Measurements from ENCODE around the gene SDC4.

The SDC4 gene

GRCh38 chr20:45316150-45317080, 31.8 kb downstream of the SDC4 start:
- no peak overlapping the region for H2AFZ ChIP-seq (ENCODE audit: low read length)
- no peaks in the 10 kb centered on the region for H3K9me2 ChIP-seq (replicated peaks; ENCODE audit: low read depth, low read length)
- peaks cover 4% of the 10 kb centered on the region; the same call in 1 of the 2 replicates for H3F3A ChIP-seq (ENCODE audit: low read depth)
- H3K9me3 ChIP-seq (ENCODE audit: insufficient read depth, low read depth, low read length): no peaks in the 10 kb centered on the region
- no peak overlapping the region for H3K4me3 ChIP-seq (ENCODE audit: low read length, poor library complexity, severe bottlenecking)
- no peak overlapping the region for H3K4me2 ChIP-seq (ENCODE audit: low read depth, low read length, poor library complexity, severe bottlenecking)
- H3K27me3 ChIP-seq (ENCODE audit: insufficient read depth, low read length, poor library complexity, severe bottlenecking): no peaks in the 10 kb centered on the region
- TF ChIP-seq, protein P1, sequence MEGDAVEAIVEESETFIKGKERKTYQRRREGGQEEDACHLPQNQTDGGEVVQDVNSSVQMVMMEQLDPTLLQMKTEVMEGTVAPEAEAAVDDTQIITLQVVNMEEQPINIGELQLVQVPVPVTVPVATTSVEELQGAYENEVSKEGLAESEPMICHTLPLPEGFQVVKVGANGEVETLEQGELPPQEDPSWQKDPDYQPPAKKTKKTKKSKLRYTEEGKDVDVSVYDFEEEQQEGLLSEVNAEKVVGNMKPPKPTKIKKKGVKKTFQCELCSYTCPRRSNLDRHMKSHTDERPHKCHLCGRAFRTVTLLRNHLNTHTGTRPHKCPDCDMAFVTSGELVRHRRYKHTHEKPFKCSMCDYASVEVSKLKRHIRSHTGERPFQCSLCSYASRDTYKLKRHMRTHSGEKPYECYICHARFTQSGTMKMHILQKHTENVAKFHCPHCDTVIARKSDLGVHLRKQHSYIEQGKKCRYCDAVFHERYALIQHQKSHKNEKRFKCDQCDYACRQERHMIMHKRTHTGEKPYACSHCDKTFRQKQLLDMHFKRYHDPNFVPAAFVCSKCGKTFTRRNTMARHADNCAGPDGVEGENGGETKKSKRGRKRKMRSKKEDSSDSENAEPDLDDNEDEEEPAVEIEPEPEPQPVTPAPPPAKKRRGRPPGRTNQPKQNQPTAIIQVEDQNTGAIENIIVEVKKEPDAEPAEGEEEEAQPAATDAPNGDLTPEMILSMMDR (conservative IDR thresholded peaks at IDR 0.05; ENCODE audit: low read length): no peak
- TF ChIP-seq EZH2phosphoT487 (IDR thresholded peaks at IDR 0.05; ENCODE audit: borderline replicate concordance): no peak
- H3K79me2 ChIP-seq (ENCODE audit: insufficient read depth, low read length): no peaks in the 10 kb centered on the region
- no peaks in the 10 kb centered on the region for H3K36me3 ChIP-seq (ENCODE audit: insufficient read depth, low read length)
- H3K4me1 ChIP-seq (ENCODE audit: insufficient read depth, low read length, poor library complexity, severe bottlenecking): peaks cover 28% of the 10 kb centered on the region
- H3K9ac ChIP-seq (ENCODE audit: low read depth, low read length, poor library complexity, severe bottlenecking): no peak overlapping the region
- H4K20me1 ChIP-seq (ENCODE audit: insufficient read depth, low read length, poor library complexity, severe bottlenecking): no peaks in the 10 kb centered on the region

GRCh38 chr20:45315672-45316071, 32.6 kb downstream of the SDC4 start:
- no peak for TF ChIP-seq EZH2phosphoT487 (IDR thresholded peaks at IDR 0.05; ENCODE audit: borderline replicate concordance)
- TF ChIP-seq, protein P1 (conservative IDR thresholded peaks at IDR 0.05; ENCODE audit: low read length): no peak
- no peaks in the 10 kb centered on the region for H3K9me2 ChIP-seq (replicated peaks; ENCODE audit: low read depth, low read length)
- no peaks in the 10 kb centered on the region for H3K9me3 ChIP-seq (ENCODE audit: insufficient read depth, low read depth, low read length)
- H4K20me1 ChIP-seq (ENCODE audit: insufficient read depth, low read length, poor library complexity, severe bottlenecking): no peaks in the 10 kb centered on the region
- H3K79me2 ChIP-seq (ENCODE audit: insufficient read depth, low read length): no peaks in the 10 kb centered on the region
- H3K4me2 ChIP-seq (ENCODE audit: low read depth, low read length, poor library complexity, severe bottlenecking): no peak overlapping the region
- H2AFZ ChIP-seq (ENCODE audit: low read length): no peak overlapping the region
- H3F3A ChIP-seq (ENCODE audit: low read depth): 0 out of 2 replicates have a peak, but pooled peaks cover under 1% of the 10 kb centered on the region
- no peaks in the 10 kb centered on the region for H3K36me3 ChIP-seq (ENCODE audit: insufficient read depth, low read length)
- no peaks in the 10 kb centered on the region for H3K27me3 ChIP-seq (ENCODE audit: insufficient read depth, low read length, poor library complexity, severe bottlenecking)
- H3K9ac ChIP-seq (ENCODE audit: low read depth, low read length, poor library complexity, severe bottlenecking): no peak overlapping the region
- peaks cover 21% of the 10 kb centered on the region for H3K4me1 ChIP-seq (ENCODE audit: insufficient read depth, low read length, poor library complexity, severe bottlenecking)
- H3K4me3 ChIP-seq (ENCODE audit: low read length, poor library complexity, severe bottlenecking): no peak overlapping the region

- Histone ChIP-seq H3K4me1 (ENCODE audit: insufficient read depth, low read length, poor library complexity, severe bottlenecking) (peaks cover 10% of the 10 kb centered on the region), H3K36me3 (ENCODE audit: insufficient read depth, low read length) (no peaks in the 10 kb centered on the region), H3K27me3 (ENCODE audit: insufficient read depth, low read length, poor library complexity, severe bottlenecking) (no peaks in the 10 kb centered on the region), H2AFZ (ENCODE audit: low read length) (no peak overlapping the region), H3F3A (ENCODE audit: low read depth) (no peaks in the 10 kb centered on the region), H3K9me3 (ENCODE audit: insufficient read depth, low read depth, low read length) (no peaks in the 10 kb centered on the region), H3K79me2 (ENCODE audit: insufficient read depth, low read length) (no peaks in the 10 kb centered on the region), H3K9ac (ENCODE audit: low read depth, low read length, poor library complexity, severe bottlenecking) (no peak overlapping the region), H3K9me2 (replicated peaks; ENCODE audit: low read depth, low read length) (no peaks in the 10 kb centered on the region), H4K20me1 (ENCODE audit: insufficient read depth, low read length, poor library complexity, severe bottlenecking) (no peaks in the 10 kb centered on the region), H3K4me3 (ENCODE audit: low read length, poor library complexity, severe bottlenecking) (no peak overlapping the region), H3K4me2 (ENCODE audit: low read depth, low read length, poor library complexity, severe bottlenecking) (no peak overlapping the region)
- TF ChIP-seq, protein P1 (conservative IDR thresholded peaks at IDR 0.05; ENCODE audit: low read length): no peak
- TF ChIP-seq EZH2phosphoT487 (IDR thresholded peaks at IDR 0.05; ENCODE audit: borderline replicate concordance): no peak
These were observed 34.3 kb downstream of the SDC4 start for GRCh38 chr20:45313943-45314342.

Data from Loucy (cell line).